ENCODE data around the gene BAZ1A. TPM values are rescaled to one million over a fixed set of nuclear protein-coding genes. Genes with fewer than 3 reads are reported as not detected.
A peak's percentile ranks its signal among the peaks of the same experiment; 100 is the strongest.

The BAZ1A gene
- total RNA-seq, 1 donor from 2014 or later: 11.2 TPM

GRCh38 chr14:34711169-34711568 is 164.0 kb downstream of the BAZ1A start:
- no peak for TF ChIP-seq CTCF (IDR thresholded peaks at IDR 0.05)
- Histone ChIP-seq H3K27ac (peak overlapping the region; percentile 58 to 88), H3K27me3 (no peaks in the 10 kb centered on the region), H3K4me3 (peak overlapping the region in 1 of 2 donors; percentile 75), H3K36me3 (peaks cover 7 to 8% of the 10 kb centered on the region in 2 donors), H3K9me3 (no peaks in the 10 kb centered on the region), H3K4me1 (peaks cover 0 to 28% of the 10 kb centered on the region in 2 donors)
- intact Hi-C loops (cut with DNase I): loop anchor here (5.0 to 10.0 kb wide), 5 partner anchors 79 to 694 kb away; partner anchors contain the start of genes EAPP, NFKBIA, PPP2R3C and PRORP
- DNase-seq (ENCODE audit: low spot score in 2 of 2): no peak

GRCh38 chr14:34710744-34711143 is 164.4 kb downstream of the BAZ1A start:
- no peak for TF ChIP-seq CTCF (IDR thresholded peaks at IDR 0.05)
- Histone ChIP-seq H3K9me3 (no peaks in the 10 kb centered on the region), H3K36me3 (peaks cover 7 to 8% of the 10 kb centered on the region in 2 donors), H3K4me1 (peaks cover 0 to 28% of the 10 kb centered on the region in 2 donors), H3K4me3 (peak overlapping the region in 1 of 2 donors; percentile 75), H3K27me3 (no peaks in the 10 kb centered on the region), H3K27ac (peak overlapping the region; percentile 58 to 88)
- intact Hi-C loops (cut with DNase I): loop anchor here (5.0 to 10.0 kb wide), 5 partner anchors 78 to 694 kb away; partner anchors contain the start of genes EAPP, NFKBIA, PPP2R3C and PRORP
- DNase-seq (ENCODE audit: low spot score in 2 of 2): no peak

- no peak for TF ChIP-seq CTCF (IDR thresholded peaks at IDR 0.05)
- Histone ChIP-seq H3K27me3 (no peaks in the 10 kb centered on the region), H3K4me3 (no peak overlapping the region), H3K27ac (peak overlapping the region; percentile 58 to 88), H3K4me1 (peaks cover 0 to 28% of the 10 kb centered on the region in 2 donors), H3K36me3 (peaks cover 7 to 8% of the 10 kb centered on the region in 2 donors), H3K9me3 (no peaks in the 10 kb centered on the region)
- intact Hi-C loops (cut with DNase I): loop anchor here (5.0 to 10.0 kb wide), 5 partner anchors 78 to 695 kb away; partner anchors contain the start of genes EAPP, NFKBIA, PPP2R3C and PRORP
- no peak for DNase-seq (ENCODE audit: low spot score in 2 of 2)
Observed at GRCh38 chr14:34710006-34710405, 165.2 kb downstream of the BAZ1A start.

- Histone ChIP-seq H3K9me3 (no peaks in the 10 kb centered on the region), H3K4me1 (peaks cover 0 to 26% of the 10 kb centered on the region in 2 donors), H3K27me3 (no peaks in the 10 kb centered on the region), H3K36me3 (peaks cover 7% of the 10 kb centered on the region in 2 donors), H3K4me3 (no peak overlapping the region), H3K27ac (peak overlapping the region in 1 of 2 donors; percentile 1)
- TF ChIP-seq CTCF (IDR thresholded peaks at IDR 0.05): no peak
- intact Hi-C loops (cut with DNase I): no loop called here
- DNase-seq (ENCODE audit: low spot score in 2 of 2): no peak
Observed at GRCh38 chr14:34707722-34708121, 167.4 kb downstream of the BAZ1A start.

Other genes with a start within 250 kb of the BAZ1A start
- 25.3 TPM for gene SNX6, start 245.2 kb downstream of the BAZ1A start, total RNA-seq
- 49.0 TPM for gene CFL2, start 160.8 kb downstream of the BAZ1A start, total RNA-seq
- gene SRP54, start 107.6 kb upstream of the BAZ1A start, total RNA-seq: 87.7 TPM
- 35.1 TPM for gene FAM177A1, start 170.9 kb upstream of the BAZ1A start, total RNA-seq
- gene PPP2R3C, start 246.6 kb upstream of the BAZ1A start, total RNA-seq: 63.6 TPM
- 42.5 TPM for gene PRORP, start 247.2 kb upstream of the BAZ1A start, total RNA-seq